GM12875 (cell line): ENCODE data around the gene CDH20.

ENCODE experiments used
- H3K4me3 ChIP-seq: one replicate; pipeline ENCODE4 v1.5.1; 2011; ENCODE audit warnings: low read depth, low read length, control low read depth
- CTCF ChIP-seq: IDR thresholded peaks from 2 replicates; pipeline ENCODE4 v1.5.1; 2011; ENCODE audit warnings: low read depth, mild to moderate bottlenecking, control low read depth, inconsistent platforms, low read length, moderate library complexity, borderline replicate concordance; ENCODE audit not compliant: insufficient read depth

Gene CDH20

GRCh38 chr18:61541673-61542072 lies 208.4 kb downstream of the CDH20 start:
- H3K4me3 ChIP-seq, result no peak overlapping the region
- no peak for TF ChIP-seq CTCF

DNA sequence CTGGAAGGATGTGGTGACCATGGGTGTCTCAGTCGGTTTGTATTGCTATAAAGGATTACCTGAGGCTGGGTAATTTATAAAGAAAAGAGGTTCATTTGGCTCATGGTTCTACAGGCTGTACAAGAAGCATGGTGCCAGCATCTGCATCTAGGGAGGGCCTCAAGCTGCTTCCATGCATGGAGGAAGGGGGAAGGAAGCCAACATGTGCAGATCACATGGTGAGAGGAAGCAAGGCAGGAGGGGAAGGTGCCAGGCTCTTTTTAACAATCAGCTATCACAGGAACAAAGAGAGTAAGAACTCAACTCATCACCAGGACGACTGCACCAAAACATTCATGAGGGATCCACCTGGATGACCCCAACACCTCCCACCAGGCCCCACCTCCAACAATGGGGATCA lies 209.4 kb downstream of the CDH20 start:
- TF ChIP-seq CTCF, result no peak
- no peak overlapping the region for H3K4me3 ChIP-seq

DNA sequence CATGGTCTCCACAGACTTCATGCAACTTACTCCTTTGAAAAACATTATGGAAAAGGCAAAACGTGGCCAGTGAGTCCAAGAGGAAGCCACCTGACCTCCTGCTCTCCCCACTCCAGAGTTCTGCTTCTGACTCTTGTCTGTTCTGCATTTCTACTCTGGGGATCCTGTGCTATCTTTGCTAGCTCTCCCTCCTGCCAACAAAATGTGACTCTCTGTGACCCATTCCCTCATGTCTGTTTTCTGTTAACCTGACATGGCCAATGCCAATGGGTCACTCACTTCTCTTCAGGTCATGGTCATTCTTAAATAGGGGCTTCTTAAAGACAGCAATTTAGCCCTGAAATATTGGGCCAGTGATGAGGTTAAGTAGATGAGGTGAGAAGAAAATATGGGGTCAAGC lies 210.3 kb downstream of the CDH20 start:
- TF ChIP-seq CTCF, result no peak
- no peak overlapping the region for H3K4me3 ChIP-seq

DNA sequence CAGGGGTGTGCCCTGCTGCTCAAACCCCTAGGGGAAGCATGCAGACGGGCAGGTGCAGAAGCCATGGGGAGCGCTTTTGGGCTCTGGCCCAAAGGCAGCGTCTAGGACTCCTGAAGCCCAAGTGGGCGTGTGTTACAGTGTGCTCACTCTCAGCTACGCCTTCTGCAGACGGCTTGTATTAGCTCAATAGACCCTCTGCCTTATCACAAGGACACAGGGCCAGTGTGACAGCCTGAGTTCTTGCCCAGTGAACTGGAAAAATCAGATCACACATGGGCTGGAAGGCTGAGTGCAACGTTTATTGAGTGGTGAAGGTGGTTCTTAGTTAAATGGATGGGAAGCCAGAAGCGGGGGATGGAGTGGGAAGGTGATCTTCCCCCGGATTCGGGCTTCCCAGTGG lies 210.9 kb downstream of the CDH20 start:
- TF ChIP-seq CTCF, result no peak
- no peak overlapping the region for H3K4me3 ChIP-seq

DNA sequence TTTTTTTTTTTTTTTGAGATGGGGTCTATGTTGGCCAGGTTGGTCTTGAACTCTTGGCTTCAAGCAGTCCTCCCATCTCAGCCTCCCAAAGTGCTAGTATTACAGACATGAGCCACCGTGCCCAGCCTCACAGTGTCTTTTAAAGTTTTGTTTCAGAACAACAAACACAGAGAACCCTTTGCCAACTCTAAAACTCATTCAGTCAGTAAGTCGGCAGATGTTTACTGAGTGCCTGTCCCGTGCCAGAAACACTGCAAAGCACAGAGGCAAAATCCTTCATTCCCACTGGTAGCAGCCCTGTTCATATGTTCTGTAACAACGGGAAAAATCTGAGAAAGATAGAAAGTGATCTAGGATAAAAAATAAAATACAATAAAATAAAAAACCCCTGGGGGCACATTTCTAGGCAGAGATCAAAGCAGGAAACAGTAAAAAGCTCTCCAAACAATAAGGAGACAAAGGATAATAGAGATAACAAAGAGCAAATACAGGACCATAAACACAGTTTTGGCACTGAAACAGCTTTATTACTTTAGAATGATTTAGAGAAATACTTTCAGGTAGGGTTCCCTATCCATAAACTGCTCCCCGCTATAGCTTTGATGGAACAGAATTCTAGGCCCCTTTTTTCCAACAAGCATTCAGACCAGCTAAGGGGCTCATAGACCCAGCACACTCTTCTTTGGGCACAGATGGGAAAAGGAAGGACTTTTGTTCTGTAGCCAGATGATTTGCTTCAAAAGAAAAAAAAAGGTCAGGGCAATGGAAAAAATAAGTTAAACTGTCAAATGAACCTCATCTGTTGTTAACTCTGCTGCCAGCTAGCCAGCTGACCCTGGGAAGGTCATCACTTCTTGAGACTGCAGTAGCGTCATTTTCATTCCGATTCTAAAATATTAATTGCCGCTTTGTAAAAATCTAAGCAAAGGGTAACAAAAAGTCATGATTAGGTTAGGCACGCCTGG lies 212.3 kb downstream of the CDH20 start:
- no peak overlapping the region for H3K4me3 ChIP-seq
- no peak for TF ChIP-seq CTCF

- H3K4me3 ChIP-seq, result no peak overlapping the region
- TF ChIP-seq CTCF, result no peak
Observed at GRCh38 chr18:61546590-61546989, 213.4 kb downstream of the CDH20 start.

- no peak for TF ChIP-seq CTCF
- no peak overlapping the region for H3K4me3 ChIP-seq
Observed at GRCh38 chr18:61549416-61549815, 216.2 kb downstream of the CDH20 start.
